Upper lobe of left lung (tissue), 6 donors: ENCODE data around the gene MRPS21. TPM values are rescaled to one million over a fixed set of nuclear protein-coding genes. Genes with fewer than 3 reads are reported as not detected.

ENCODE experiments used
- ATAC-seq, 2 donors: fragments of 200-7000 bp; cut with Tn5 transposase; one replicate each; pipeline ENCODE4 v1.9.1; 2022; ENCODE audit warnings: mild to moderate bottlenecking in 2 of 2, moderate library complexity in 2 of 2; ENCODE audit not compliant: low FRiP score in 2 of 2
- DNase-seq, 2 donors: peaks; one replicate each; pipeline ENCODE4 v3.0.0-alpha.2; 2019 to 2020
- H3K27ac ChIP-seq, 4 donors: fragments of 200-600 bp; sonication (generic); one replicate each; pipeline ENCODE4 v1.5.1; 2016 to 2019
- H3K27me3 ChIP-seq, 4 donors: fragments of 200-600 bp; sonication (generic); one replicate each; pipeline ENCODE4 v1.5.1; 2017 to 2019
- H3K36me3 ChIP-seq, 4 donors: fragments of 200-600 bp; sonication (generic); one replicate each; pipeline ENCODE4 v1.5.1; 2016 to 2019
- H3K4me1 ChIP-seq, 4 donors: fragments of 200-600 bp; sonication (generic); one replicate each; pipeline ENCODE4 v1.5.1; 2018 to 2019
- H3K4me3 ChIP-seq, 4 donors: fragments of 200-600 bp; sonication (generic); one replicate each; pipeline ENCODE4 v1.5.1; 2017 to 2019; ENCODE audit warnings: mild to moderate bottlenecking in 2 of 4, moderate library complexity in 1 of 4
- H3K9me3 ChIP-seq, 4 donors: fragments of 200-600 bp; sonication (generic); one replicate each; pipeline ENCODE4 v1.5.1; 2018 to 2019
- CTCF ChIP-seq, 6 experiments: fragments of 450-650 bp in 4 of 6; fragments of 200-600 bp in 2 of 6; sonication (generic) in 2 of 6; IDR thresholded peaks; one replicate each; pipeline ENCODE4 v1.5.1; 2016 to 2019; ENCODE audit warnings: antibody characterized with exemption in 6 of 6
- EP300 ChIP-seq, 4 donors: sonication (generic); formaldehyde crosslinking; IDR thresholded peaks; one replicate each; pipeline ENCODE4 v1.5.1; 2017; ENCODE audit warnings: antibody characterized with exemption in 4 of 4, control low read depth in 2 of 4
- POLR2A ChIP-seq, 4 donors: fragments of 450-650 bp; IDR thresholded peaks; one replicate each; pipeline ENCODE4 v1.5.1; 2016 to 2017; ENCODE audit warnings: antibody characterized with exemption in 4 of 4, mild to moderate bottlenecking in 2 of 4
- POLR2AphosphoS5 ChIP-seq, 2 donors: sonication (generic); formaldehyde crosslinking; IDR thresholded peaks; one replicate each; pipeline ENCODE4 v1.5.1; 2017; ENCODE audit warnings: antibody characterized with exemption in 2 of 2
- WGBS, 2 donors: methylation state at CpG; one replicate each; pipeline ENCODE4 v1.1.5; 2017 to 2018; 5-methylcytosine and 5-hydroxymethylcytosine counted together
- total RNA-seq, 6 donors: library from RNA; depleted of rRNA in 4 of 6; stranded (reverse); fragments of >200 nt in 4 of 6; gene quantifications; one replicate each; pipeline versions ENCODE4 v1.1.0 to v1.2.1, GENCODE V29; 2016 to 2021
- donor health status: DM: no; HTN: no; CAD: no; lungs with moderate emphysema.
- donor health status: DM: no; HTN: yes; CAD: no; lungs with severe emphysema.

The MRPS21 gene
- total RNA-seq, 6 donors from 2014 or later, result 24.9 to 51.3 (median 38.3) TPM

- Histone ChIP-seq H3K27ac (peak overlapping the region; percentile 82 to 95 (median 91)), H3K4me3 (peak overlapping the region; percentile 57 to 93 (median 80)), H3K9me3 (no peaks in the 10 kb centered on the region), H3K36me3 (peaks cover 14 to 23% (median 18%) of the 10 kb centered on the region in 4 donors), H3K4me1 (peaks cover 9 to 21% (median 12%) of the 10 kb centered on the region in 4 donors), H3K27me3 (no peaks in the 10 kb centered on the region)
- no peak for TF ChIP-seq POLR2AphosphoS5 (IDR thresholded peaks at IDR 0.05)
- no peak for TF ChIP-seq POLR2A (IDR thresholded peaks at IDR 0.05)
- no peak for TF ChIP-seq EP300 (IDR thresholded peaks at IDR 0.05)
- no peak for TF ChIP-seq CTCF (IDR thresholded peaks at IDR 0.05)
- WGBS, 2 donors, result 0% methylated on average over 9 of the region's 9 CpGs
- DNase-seq, result no peak
- peak in 1 of 2 donors; percentile 2 for ATAC-seq
Measured at GRCh38 chr1:150321826-150322166, 28.1 kb downstream of the MRPS21 start.

GRCh38 chr1:150322310-150322709, 28.6 kb downstream of the MRPS21 start:
- Histone ChIP-seq H3K4me3 (peak overlapping the region; percentile 57 to 93 (median 80)), H3K36me3 (peaks cover 18 to 28% (median 22%) of the 10 kb centered on the region in 4 donors), H3K9me3 (no peaks in the 10 kb centered on the region), H3K27ac (peak overlapping the region; percentile 82 to 95 (median 91)), H3K4me1 (peaks cover 9 to 21% (median 12%) of the 10 kb centered on the region in 4 donors), H3K27me3 (no peaks in the 10 kb centered on the region)
- no peak for TF ChIP-seq POLR2A (IDR thresholded peaks at IDR 0.05)
- TF ChIP-seq POLR2AphosphoS5 (IDR thresholded peaks at IDR 0.05), result no peak
- no peak for TF ChIP-seq EP300 (IDR thresholded peaks at IDR 0.05)
- TF ChIP-seq CTCF (IDR thresholded peaks at IDR 0.05), result no peak
- DNase-seq, result no peak
- WGBS, 2 donors, result 77 to 84% methylated on average over 3 of the region's 3 CpGs
- no peak for ATAC-seq

GRCh38 chr1:150332651-150333290, 39.1 kb downstream of the MRPS21 start:
- WGBS, 2 donors, result 91% methylated on average over 7 of the region's 7 CpGs
- ATAC-seq (no peak), DNase-seq (no peak)
- no peaks in the 10 kb centered on the region for H3K27me3 ChIP-seq
- TF ChIP-seq CTCF (IDR thresholded peaks at IDR 0.05), result no peak
- TF ChIP-seq EP300 (IDR thresholded peaks at IDR 0.05), result no peak
- no peak for TF ChIP-seq POLR2A (IDR thresholded peaks at IDR 0.05)
- TF ChIP-seq POLR2AphosphoS5 (IDR thresholded peaks at IDR 0.05), result no peak
- H3K27ac ChIP-seq, result no peak overlapping the region
- H3K4me1 ChIP-seq, result no peaks in the 10 kb centered on the region
- H3K9me3 ChIP-seq, result no peaks in the 10 kb centered on the region
- no peak overlapping the region for H3K4me3 ChIP-seq
- peaks cover 55 to 99% (median 94%) of the 10 kb centered on the region in 4 donors for H3K36me3 ChIP-seq

- H3K4me1 ChIP-seq, result no peaks in the 10 kb centered on the region
- ATAC-seq, result no peak
- H3K27ac ChIP-seq, result no peak overlapping the region
- peaks cover 30 to 97% (median 82%) of the 10 kb centered on the region in 4 donors for H3K36me3 ChIP-seq
- DNase-seq, result no peak
- TF ChIP-seq POLR2AphosphoS5 (IDR thresholded peaks at IDR 0.05) (no peak), POLR2A (IDR thresholded peaks at IDR 0.05) (no peak), EP300 (IDR thresholded peaks at IDR 0.05) (no peak), CTCF (IDR thresholded peaks at IDR 0.05) (no peak)
- H3K4me3 ChIP-seq, result no peak overlapping the region
- no peaks in the 10 kb centered on the region for H3K9me3 ChIP-seq
- WGBS, 2 donors, result 81 to 84% methylated on average over 4 of the region's 4 CpGs
- H3K27me3 ChIP-seq, result no peaks in the 10 kb centered on the region
Measured at GRCh38 chr1:150346316-150346715, 52.7 kb downstream of the MRPS21 start.

- Histone ChIP-seq H3K9me3 (no peaks in the 10 kb centered on the region), H3K4me3 (no peak overlapping the region), H3K27me3 (no peaks in the 10 kb centered on the region), H3K27ac (no peak overlapping the region), H3K36me3 (peaks cover 12 to 79% (median 48%) of the 10 kb centered on the region in 4 donors), H3K4me1 (no peaks in the 10 kb centered on the region)
- TF ChIP-seq CTCF (IDR thresholded peaks at IDR 0.05) (no peak), EP300 (IDR thresholded peaks at IDR 0.05) (no peak), POLR2A (IDR thresholded peaks at IDR 0.05) (no peak), POLR2AphosphoS5 (IDR thresholded peaks at IDR 0.05) (no peak)
- ATAC-seq (no peak), DNase-seq (no peak)
- 95 to 97% methylated on average over 4 of the region's 4 CpGs for WGBS, 2 donors
Measured at GRCh38 chr1:150352866-150353265, 59.2 kb downstream of the MRPS21 start.
